GM21515 (cell line): ENCODE data around the gene IL4.
"Not testable (repeated sequence)": the region's sequence is repeated elsewhere in the genome, so short reads cannot be mapped to it uniquely, and the experiment has no call there.

Experiments used
- ATAC-seq: cut with Tn5 transposase; IDR thresholded peaks from one replicate; pipeline ENCODE4 v1.9.1; 2021; ENCODE audit not compliant: unreplicated experiment

Gene IL4

DNA sequence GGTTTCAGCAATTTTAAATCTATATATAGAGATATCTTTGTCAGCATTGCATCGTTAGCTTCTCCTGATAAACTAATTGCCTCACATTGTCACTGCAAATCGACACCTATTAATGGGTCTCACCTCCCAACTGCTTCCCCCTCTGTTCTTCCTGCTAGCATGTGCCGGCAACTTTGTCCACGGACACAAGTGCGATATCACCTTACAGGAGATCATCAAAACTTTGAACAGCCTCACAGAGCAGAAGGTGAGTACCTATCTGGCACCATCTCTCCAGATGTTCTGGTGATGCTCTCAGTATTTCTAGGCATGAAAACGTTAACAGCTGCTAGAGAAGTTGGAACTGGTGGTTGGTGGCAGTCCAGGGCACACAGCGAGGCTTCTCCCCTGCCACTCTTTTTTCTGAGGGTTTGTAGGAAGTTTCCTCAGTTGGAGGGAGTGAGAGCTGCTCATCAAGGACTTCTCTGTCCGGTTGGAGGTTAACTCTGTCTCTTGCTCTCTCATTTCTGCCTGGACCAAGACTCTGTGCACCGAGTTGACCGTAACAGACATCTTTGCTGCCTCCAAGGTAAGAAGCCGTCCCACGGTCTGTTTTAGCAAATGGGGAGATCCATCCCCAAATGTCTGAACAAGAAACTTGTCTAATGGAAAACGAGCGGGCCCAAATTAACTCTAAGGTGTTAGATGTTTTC is at the start of gene IL4:
IL4 (plus strand) TSS at position 51 of the 692 bp plus-strand sequence; CDS start at position 113, 62 bp downstream.
- no peak for ATAC-seq

DNA sequence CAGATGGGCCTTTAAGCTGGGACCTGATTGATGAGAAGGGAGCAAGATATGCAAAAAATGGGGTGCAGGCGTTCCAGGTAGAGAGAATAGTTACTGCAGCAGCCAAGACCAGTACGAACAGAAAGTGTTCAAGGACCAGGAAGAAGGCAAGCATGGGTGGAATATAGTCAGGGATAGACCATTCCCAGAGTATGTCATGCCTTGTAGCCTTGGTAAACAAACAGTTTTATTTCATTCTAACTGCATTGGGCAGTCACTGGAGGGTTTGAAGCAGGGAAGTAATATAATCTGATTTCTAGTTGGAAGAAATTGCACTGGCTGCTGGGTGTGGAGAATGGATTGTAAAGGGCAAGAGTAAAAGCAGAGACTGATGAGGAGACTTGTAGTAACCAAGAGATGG is 46.3 kb upstream of the IL4 start:
- no peak for ATAC-seq

- no peak for ATAC-seq
Measured at GRCh38 chr5:132628814-132629213, 45.0 kb upstream of the IL4 start.

DNA sequence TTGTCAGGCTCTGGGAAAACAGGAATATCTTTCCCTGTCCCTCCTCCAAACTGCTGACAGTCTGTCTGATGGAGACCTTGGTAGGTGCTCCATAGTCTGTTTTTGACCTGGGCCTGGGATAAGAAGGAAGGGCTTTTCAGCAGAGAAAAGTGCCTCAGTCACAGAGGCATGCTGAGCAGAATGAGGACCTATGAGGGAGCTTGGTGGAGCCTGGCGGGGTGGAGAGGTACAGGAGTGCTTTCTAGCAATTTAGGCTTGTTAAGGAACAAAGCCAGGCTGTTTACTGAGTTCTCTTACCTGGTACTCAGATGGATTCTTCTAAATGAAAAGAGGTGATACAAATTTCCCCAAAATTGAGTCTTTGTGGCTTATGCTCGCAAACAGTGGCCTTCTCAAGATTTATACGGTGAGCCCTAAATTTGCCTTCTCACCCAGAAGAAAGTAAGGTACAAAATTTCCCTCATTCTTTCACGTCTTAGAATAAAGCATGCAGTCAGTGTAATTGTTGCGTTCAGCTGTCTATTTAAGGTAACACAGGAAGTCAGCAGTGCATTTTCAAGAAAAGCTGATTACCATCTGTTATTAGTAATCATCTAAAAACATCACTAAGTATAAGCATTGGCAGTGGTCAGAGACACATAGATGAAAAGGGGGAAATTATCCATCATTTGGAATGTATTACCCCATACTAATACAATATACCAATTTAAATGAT is 44.4 kb upstream of the IL4 start:
- ATAC-seq, result no peak

- ATAC-seq, result not testable (repeated sequence)
Measured at GRCh38 chr5:132633587-132633986, 40.2 kb upstream of the IL4 start.

DNA sequence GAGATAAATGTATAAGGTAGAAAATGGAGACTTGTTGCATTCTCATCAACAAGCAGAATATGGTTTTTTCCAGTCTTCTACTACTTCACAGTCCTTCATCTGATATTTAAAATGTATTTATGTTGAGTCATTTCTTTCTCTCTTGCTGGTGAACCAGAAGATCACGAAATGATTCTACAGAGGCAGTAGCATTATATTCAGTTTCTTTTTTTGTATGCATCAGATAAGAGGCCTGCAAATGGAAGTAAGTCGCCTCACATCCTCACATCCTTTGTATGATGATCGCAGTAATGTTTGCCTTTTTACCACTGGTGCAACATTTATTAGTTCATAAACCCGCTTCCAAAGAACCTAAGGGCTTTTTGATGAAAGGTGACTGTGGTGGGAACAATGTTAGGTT is 37.9 kb upstream of the IL4 start:
- ATAC-seq, result no peak

GRCh38 chr5:132637241-132637640 is 36.5 kb upstream of the IL4 start:
- no peak for ATAC-seq

DNA sequence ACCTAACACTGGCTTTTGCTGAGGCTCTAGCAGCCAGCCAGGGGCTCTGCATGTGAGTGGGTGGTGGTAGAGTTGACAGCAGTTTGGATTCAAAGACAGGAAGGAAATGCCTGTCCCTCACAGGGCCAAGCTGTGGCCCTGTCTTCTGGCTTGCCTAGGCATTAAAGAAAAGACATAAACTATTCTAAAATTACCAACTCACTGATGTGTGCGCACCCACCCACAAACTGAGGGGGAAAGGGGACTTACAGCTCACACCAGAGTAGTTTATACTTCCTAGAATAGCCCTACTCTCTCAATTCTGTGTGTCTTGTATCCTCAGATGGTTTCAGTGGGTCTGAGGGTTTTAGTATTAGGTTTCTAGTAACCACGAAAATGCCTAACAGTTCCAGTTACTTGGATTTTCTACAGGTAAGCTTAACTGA is 34.1 kb upstream of the IL4 start:
- ATAC-seq, result peak; percentile 69

DNA sequence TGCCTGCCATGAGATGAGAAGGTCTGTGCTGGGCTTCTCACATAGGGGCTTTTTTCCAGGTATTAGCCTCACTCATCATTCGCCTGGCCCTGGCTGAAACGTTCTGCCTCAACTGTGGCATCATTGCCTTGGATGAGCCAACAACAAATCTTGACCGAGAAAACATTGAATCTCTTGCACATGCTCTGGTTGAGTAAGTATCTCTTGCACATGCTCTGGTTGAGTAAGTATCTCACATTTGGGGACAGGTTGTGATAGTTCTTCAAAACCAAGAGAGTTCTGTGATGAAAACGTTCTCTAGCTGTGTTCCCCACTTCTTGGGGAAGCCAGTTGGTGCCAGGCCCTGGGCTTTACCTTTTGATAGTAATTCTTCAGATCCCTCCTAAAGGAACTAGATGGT is 33.2 kb upstream of the IL4 start:
- ATAC-seq, result no peak

- ATAC-seq, result no peak
Measured at GRCh38 chr5:132641241-132641723, 32.5 kb upstream of the IL4 start.

DNA sequence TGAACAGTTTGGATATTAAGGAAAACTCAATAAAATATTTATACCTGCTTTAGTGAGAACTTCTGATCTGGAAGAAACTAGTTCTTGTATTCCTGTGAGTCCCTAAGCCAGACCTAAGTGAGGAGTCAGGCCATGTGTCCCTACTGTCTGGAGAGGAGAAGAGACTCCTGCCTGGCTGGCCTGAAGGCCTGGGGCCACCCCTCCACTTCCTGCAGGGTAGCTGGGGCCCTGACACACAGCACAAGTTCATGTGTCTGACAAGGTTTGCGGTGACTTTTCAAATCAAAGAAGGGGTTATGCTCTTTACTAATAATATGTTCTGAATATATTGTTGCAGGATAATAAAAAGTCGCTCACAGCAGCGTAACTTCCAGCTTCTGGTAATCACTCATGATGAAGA is 31.9 kb upstream of the IL4 start:
- no peak for ATAC-seq

DNA sequence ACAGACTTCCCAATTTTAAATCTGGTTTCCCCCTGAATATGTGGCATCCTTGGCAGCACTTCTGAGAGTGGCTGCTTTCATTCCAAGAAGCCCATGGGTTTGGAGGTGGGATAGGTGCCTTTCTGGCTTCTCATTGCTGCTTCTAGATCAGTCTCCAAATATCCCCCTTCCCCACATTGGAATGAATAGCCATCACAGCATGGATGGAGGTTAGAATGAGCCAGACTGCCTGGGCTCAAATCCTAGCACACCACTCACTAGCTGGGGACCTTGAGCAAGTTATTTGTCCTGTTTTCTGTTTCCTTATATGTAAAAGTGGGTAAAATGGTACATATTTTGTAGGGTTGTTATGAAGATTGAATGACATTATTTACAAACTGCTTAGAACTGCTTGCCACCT is 29.6 kb upstream of the IL4 start:
- no peak for ATAC-seq

GRCh38 chr5:132646583-132647266 is 27.1 kb upstream of the IL4 start:
- no peak for ATAC-seq

DNA sequence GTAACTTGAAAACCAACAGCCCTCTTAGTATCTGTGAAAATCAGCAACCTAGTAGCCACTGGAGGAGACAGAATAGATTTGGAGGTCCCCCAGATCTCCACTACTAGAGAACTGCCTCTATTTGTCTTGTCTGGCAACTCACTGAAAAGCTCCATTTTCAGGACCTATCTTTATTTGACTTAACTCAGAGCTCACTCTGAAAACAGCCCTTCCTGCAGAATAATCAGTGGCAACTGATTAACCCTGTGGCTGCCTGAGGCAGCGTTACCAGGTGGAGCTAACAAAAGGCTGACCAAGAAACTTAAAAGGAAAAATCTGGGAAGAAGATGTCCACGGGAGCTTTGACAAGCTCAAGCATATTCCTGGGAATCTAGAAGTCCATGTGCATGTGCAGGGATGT is 26.3 kb upstream of the IL4 start:
- no peak for ATAC-seq

- no peak for ATAC-seq
Measured at GRCh38 chr5:132648355-132648754, 25.4 kb upstream of the IL4 start.

DNA sequence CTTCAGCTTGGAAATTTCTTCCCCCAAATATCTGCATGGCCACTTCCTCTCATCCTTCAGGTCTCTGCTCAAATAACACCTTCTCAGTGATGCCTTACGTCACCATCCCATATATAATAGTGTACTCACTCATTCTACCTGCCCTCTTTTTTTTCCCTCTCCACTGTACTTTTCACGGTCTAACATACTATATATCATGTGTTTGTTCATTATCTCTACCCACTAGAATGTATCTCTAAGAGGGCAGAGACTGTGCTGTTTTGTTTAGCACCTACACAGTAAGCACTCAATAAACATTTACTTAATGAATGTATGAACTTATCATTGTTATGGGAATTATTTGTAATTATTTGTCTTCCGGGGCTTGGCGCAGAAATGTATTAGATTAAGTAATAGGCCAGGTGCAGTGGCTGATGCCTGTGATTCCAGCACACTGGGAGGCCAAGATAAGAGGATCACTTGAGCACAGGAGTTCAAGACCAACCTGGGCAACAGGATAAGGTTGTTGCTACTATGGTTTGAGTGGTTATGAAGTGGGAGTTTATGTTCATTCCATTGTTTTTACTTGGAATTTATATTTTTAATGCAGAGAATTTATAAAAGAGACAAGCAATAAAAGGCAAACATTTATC is 21.8 kb upstream of the IL4 start:
- ATAC-seq, result no peak

DNA sequence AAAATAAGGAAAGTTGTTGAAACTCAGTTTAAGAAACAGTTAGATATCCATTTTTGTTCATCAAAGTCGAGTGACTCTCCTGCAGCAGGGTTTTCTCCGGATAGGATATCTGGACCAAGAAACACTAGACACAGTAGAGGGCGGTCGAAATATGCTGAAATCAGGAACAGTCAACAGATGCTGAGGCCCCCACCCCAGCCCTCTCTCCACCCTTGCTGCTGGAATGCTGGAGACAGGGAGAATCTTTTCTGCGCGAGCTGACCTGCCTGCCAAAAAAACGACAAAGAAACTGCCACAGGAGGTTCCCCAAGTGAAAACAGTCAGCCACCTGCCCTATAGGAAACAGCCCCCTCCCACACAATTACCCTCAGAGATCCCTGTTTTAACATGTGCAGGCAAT is 20.1 kb upstream of the IL4 start:
- no peak for ATAC-seq

GRCh38 chr5:132655821-132656773 is 17.7 kb upstream of the IL4 start:
- no peak for ATAC-seq

DNA sequence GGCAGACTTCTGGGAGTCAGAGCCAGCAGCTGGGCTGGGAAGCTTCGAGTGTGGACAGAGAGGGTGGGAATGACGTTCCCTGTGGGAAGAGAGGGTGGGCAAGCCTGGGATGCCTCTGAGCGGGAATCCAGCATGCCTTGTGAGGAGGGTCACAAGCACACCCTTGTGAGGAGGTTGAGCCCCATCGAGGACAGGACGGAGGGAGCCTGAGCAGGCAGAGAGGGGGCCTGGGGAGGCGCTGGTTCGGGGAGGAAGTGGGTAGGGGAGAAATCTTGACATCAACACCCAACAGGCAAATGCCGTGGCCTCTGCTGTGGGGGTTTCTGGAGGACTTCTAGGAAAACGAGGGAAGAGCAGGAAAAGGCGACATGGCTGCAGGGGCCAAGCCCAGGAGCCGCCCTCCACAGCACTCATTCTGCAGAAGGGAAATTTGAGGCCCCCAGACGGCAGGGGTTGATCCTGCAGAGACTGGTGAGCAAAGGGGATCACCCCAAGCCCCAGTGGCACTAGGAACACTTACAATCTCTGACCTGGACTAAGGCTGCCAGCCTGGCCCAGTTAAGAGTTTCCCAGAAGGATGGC is 16.9 kb upstream of the IL4 start:
- no peak for ATAC-seq
